ENCODE data around the gene PRKG1. TPM values are rescaled to one million over a fixed set of nuclear protein-coding genes. Genes with fewer than 3 reads are reported as not detected.

The PRKG1 gene
- total RNA-seq, 1 experiment from 2014 or later: 0.09 TPM

DNA sequence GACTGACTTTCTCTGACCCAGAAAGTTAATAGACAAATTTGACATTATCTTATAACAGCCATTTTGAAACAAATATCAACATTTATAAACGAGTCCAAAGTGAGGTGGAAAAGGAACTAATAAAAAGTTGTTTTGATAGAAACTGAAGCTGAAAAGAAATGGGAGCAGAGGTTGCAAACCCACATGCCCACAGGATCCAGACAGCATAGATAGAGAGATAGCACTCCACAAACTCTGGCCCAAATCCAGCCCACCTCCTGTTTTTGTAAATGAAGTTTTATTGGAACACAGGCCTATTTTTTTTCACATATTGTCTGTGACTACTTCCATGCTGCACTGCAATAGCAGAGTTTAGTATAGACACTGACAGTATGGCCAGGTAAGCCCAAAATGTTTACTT lies 171.9 kb downstream of the PRKG1 start:
- TF ChIP-seq, protein P1, sequence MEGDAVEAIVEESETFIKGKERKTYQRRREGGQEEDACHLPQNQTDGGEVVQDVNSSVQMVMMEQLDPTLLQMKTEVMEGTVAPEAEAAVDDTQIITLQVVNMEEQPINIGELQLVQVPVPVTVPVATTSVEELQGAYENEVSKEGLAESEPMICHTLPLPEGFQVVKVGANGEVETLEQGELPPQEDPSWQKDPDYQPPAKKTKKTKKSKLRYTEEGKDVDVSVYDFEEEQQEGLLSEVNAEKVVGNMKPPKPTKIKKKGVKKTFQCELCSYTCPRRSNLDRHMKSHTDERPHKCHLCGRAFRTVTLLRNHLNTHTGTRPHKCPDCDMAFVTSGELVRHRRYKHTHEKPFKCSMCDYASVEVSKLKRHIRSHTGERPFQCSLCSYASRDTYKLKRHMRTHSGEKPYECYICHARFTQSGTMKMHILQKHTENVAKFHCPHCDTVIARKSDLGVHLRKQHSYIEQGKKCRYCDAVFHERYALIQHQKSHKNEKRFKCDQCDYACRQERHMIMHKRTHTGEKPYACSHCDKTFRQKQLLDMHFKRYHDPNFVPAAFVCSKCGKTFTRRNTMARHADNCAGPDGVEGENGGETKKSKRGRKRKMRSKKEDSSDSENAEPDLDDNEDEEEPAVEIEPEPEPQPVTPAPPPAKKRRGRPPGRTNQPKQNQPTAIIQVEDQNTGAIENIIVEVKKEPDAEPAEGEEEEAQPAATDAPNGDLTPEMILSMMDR (IDR thresholded peaks at IDR 0.05; ENCODE audit: insufficient read depth in 1 of 2, low read depth in 1 of 2, low read length in 1 of 2, severe bottlenecking in 1 of 2, unreplicated experiment in 1 of 2): no peak
- ChIA-PET CTCF (no interaction called here), POLR2A (no interaction called here)
- no peak overlapping the region for H3K27ac Mint-ChIP-seq (ENCODE audit: unreplicated experiment)
- no peak for DNase-seq
- Histone ChIP-seq H3K4me1 (no peaks in the 10 kb centered on the region), H3K9me3 (no peaks in the 10 kb centered on the region), H3K27me3 (replicated peaks; ENCODE audit: control insufficient read depth, insufficient read depth, low read length) (no peaks in the 10 kb centered on the region), H3K36me3 (ENCODE audit: control insufficient read depth, insufficient read depth, low read length) (no peaks in the 10 kb centered on the region), H3K4me3 (ENCODE audit: low read depth, low read length) (no peak overlapping the region)
- H3K4me3 Mint-ChIP-seq (ENCODE audit: unreplicated experiment): no peak overlapping the region
- no TSS peak for BruUV-seq (replicated peaks)
- H3K4me1 Mint-ChIP-seq (ENCODE audit: low read depth, unreplicated experiment): no peaks in the 10 kb centered on the region
- intact Hi-C loops (cut with micrococcal nuclease; ENCODE audit: unreplicated experiment): no loop called here
- peaks cover 13% of the 10 kb centered on the region for H3K27me3 Mint-ChIP-seq (ENCODE audit: insufficient read depth, unreplicated experiment)
- no peaks in the 10 kb centered on the region for H3K36me3 Mint-ChIP-seq (ENCODE audit: insufficient read depth, unreplicated experiment)
- H3K9me3 Mint-ChIP-seq (ENCODE audit: unreplicated experiment): no peaks in the 10 kb centered on the region

DNA sequence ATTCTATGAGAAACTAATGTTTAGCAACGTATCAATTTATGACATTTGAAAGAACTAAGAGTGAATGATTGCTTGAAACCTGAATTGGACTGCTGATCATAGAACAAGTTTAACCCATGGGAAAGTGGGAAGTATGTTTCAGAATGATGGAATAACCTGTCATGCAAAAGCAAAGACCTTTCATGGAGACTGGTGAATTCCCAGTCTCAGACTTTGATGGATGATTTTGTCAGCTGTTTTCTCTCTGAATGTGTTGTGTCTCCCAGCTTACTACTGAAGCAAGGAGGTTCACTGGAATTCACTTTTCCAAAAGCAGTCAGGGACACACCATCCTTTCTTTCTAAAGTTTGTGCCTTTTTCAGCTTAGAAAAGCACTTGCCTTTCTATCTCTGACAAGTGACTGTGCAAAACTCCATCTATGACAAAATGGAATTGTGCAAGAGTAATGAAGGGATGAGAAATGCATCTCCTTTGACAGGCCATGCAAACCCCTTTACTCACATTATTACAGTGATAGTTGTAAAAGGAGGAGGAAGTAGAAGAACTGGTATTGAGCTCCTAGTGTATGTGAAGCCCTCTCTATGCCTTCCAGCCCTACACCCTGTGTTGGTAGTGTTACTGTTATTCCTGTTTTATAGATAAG lies 176.1 kb downstream of the PRKG1 start:
- Histone ChIP-seq H3K4me1 (no peaks in the 10 kb centered on the region), H3K36me3 (ENCODE audit: control insufficient read depth, insufficient read depth, low read length) (no peaks in the 10 kb centered on the region), H3K9me3 (no peaks in the 10 kb centered on the region), H3K4me3 (ENCODE audit: low read depth, low read length) (no peak overlapping the region), H3K27me3 (replicated peaks; ENCODE audit: control insufficient read depth, insufficient read depth, low read length) (no peaks in the 10 kb centered on the region)
- H3K27ac Mint-ChIP-seq (ENCODE audit: unreplicated experiment): no peak overlapping the region
- DNase-seq: no peak
- H3K27me3 Mint-ChIP-seq (ENCODE audit: insufficient read depth, unreplicated experiment): peaks cover 5% of the 10 kb centered on the region
- H3K36me3 Mint-ChIP-seq (ENCODE audit: insufficient read depth, unreplicated experiment): no peaks in the 10 kb centered on the region
- CTCF ChIA-PET: no interaction called here
- TF ChIP-seq, protein P1 (IDR thresholded peaks at IDR 0.05; ENCODE audit: insufficient read depth in 1 of 2, low read depth in 1 of 2, low read length in 1 of 2, severe bottlenecking in 1 of 2, unreplicated experiment in 1 of 2): no peak
- no TSS peak for BruUV-seq (replicated peaks)
- no peak overlapping the region for H3K4me3 Mint-ChIP-seq (ENCODE audit: unreplicated experiment)
- no peaks in the 10 kb centered on the region for H3K4me1 Mint-ChIP-seq (ENCODE audit: low read depth, unreplicated experiment)
- intact Hi-C loops (cut with micrococcal nuclease; ENCODE audit: unreplicated experiment): no loop called here
- POLR2A ChIA-PET: no interaction called here
- no peaks in the 10 kb centered on the region for H3K9me3 Mint-ChIP-seq (ENCODE audit: unreplicated experiment)

DNA sequence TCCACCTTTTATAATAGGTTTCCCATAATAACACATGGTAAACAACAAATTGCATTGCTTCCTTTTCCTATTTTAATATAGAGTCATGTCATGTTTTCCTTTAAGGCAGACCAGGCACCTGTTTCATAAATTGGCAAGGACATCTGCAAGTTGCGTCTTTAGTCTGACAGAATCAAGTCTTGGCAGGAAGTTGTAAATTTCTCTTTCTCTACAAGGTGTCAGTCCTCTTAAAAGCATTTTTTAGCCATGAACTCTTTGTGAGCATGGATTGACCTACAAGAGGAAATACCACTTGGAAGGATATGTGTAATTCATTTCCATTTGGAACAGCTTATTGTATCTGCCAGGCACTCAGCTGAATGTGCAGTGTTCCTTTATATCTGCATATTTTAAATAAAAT lies 176.8 kb downstream of the PRKG1 start:
- ChIA-PET POLR2A (no interaction called here), CTCF (no interaction called here)
- Histone ChIP-seq H3K9me3 (no peaks in the 10 kb centered on the region), H3K4me1 (no peaks in the 10 kb centered on the region), H3K4me3 (ENCODE audit: low read depth, low read length) (no peak overlapping the region), H3K36me3 (ENCODE audit: control insufficient read depth, insufficient read depth, low read length) (no peaks in the 10 kb centered on the region), H3K27me3 (replicated peaks; ENCODE audit: control insufficient read depth, insufficient read depth, low read length) (no peaks in the 10 kb centered on the region)
- H3K4me3 Mint-ChIP-seq (ENCODE audit: unreplicated experiment): no peak overlapping the region
- intact Hi-C loops (cut with micrococcal nuclease; ENCODE audit: unreplicated experiment): no loop called here
- H3K27ac Mint-ChIP-seq (ENCODE audit: unreplicated experiment): no peak overlapping the region
- BruUV-seq (replicated peaks): no TSS peak
- TF ChIP-seq, protein P1 (IDR thresholded peaks at IDR 0.05; ENCODE audit: insufficient read depth in 1 of 2, low read depth in 1 of 2, low read length in 1 of 2, severe bottlenecking in 1 of 2, unreplicated experiment in 1 of 2): no peak
- no peaks in the 10 kb centered on the region for H3K4me1 Mint-ChIP-seq (ENCODE audit: low read depth, unreplicated experiment)
- no peak for DNase-seq
- H3K27me3 Mint-ChIP-seq (ENCODE audit: insufficient read depth, unreplicated experiment): peaks cover 5% of the 10 kb centered on the region
- no peaks in the 10 kb centered on the region for H3K36me3 Mint-ChIP-seq (ENCODE audit: insufficient read depth, unreplicated experiment)
- no peaks in the 10 kb centered on the region for H3K9me3 Mint-ChIP-seq (ENCODE audit: unreplicated experiment)

Data from Caco-2 (cell line).